GM23338 (cell line): Measurements from ENCODE around the gene GLP1R. TPM values are rescaled to one million over a fixed set of nuclear protein-coding genes. Genes with fewer than 3 reads are reported as not detected.
"Not testable (repeated sequence)": the region's sequence is repeated elsewhere in the genome, so short reads cannot be mapped to it uniquely, and the experiment has no call there.

Source experiments
- ATAC-seq: fragments of 200-7000 bp; cut with Tn5 transposase; 3 replicates; pipeline ENCODE4 v1.9.1; 2020
- DNase-seq: peaks from one replicate; pipeline ENCODE4 v3.0.0-alpha.2; 2015; ENCODE audit warnings: low spot score
- H2AFZ ChIP-seq: fragments of 200-600 bp; sonication (generic); 2 replicates; pipeline ENCODE4 v1.8.0; 2016; ENCODE audit warnings: antibody characterized with exemption, mild to moderate bottlenecking, moderate library complexity
- H3F3A ChIP-seq: fragments of 200-600 bp; sonication (generic); replicated peaks from 2 replicates; pipeline ENCODE4 v1.8.0; 2017; ENCODE audit warnings: antibody characterized with exemption, mixed run types, low read depth
- H3K27ac ChIP-seq: fragments of 200-600 bp; sonication (generic); 2 replicates; pipeline ENCODE4 v1.6.1; 2016; ENCODE audit warnings: low read depth
- H3K27me3 ChIP-seq: fragments of 200-600 bp; sonication (generic); 2 replicates; pipeline ENCODE4 v1.8.0; 2016; ENCODE audit warnings: mild to moderate bottlenecking, mixed run types, moderate library complexity; ENCODE audit not compliant: insufficient read depth
- H3K36me3 ChIP-seq: fragments of 200-600 bp; sonication (generic); 2 replicates; pipeline ENCODE4 v1.8.0; 2016; ENCODE audit warnings: mild to moderate bottlenecking; ENCODE audit not compliant: insufficient read depth
- H3K4me1 ChIP-seq: fragments of 200-600 bp; sonication (generic); 2 replicates; pipeline ENCODE4 v1.8.0; 2016; ENCODE audit warnings: mild to moderate bottlenecking, moderate library complexity; ENCODE audit not compliant: insufficient read depth
- H3K4me2 ChIP-seq: fragments of 200-600 bp; sonication (generic); 2 replicates; pipeline ENCODE4 v1.7.1; 2017; ENCODE audit warnings: mixed run types
- H3K4me3 ChIP-seq: fragments of 200-600 bp; sonication (generic); 2 replicates; pipeline ENCODE4 v1.6.1; 2016; ENCODE audit warnings: mixed run types
- H3K79me2 ChIP-seq: fragments of 200-600 bp; sonication (generic); replicated peaks from 2 replicates; pipeline ENCODE4 v1.8.0; 2017; ENCODE audit warnings: mild to moderate bottlenecking; ENCODE audit not compliant: insufficient read depth
- H3K9me2 ChIP-seq: fragments of 200-600 bp; sonication (generic); 2 replicates; pipeline ENCODE4 v1.8.0; 2017; ENCODE audit not compliant: insufficient read depth
- H4K20me1 ChIP-seq: fragments of 200-600 bp; sonication (generic); replicated peaks from 2 replicates; pipeline ENCODE4 v1.8.0; 2017; ENCODE audit warnings: mild to moderate bottlenecking; ENCODE audit not compliant: insufficient read depth
- H3K27ac Mint-ChIP-seq: 2 replicates; pipeline ENCODE4 v1.8.0; 2020; ENCODE audit warnings: inconsistent platforms, mild to moderate bottlenecking, moderate library complexity, mixed read lengths
- H3K27me3 Mint-ChIP-seq: 3 replicates; pipeline ENCODE4 v1.8.0; 2022; ENCODE audit warnings: low read depth, mild to moderate bottlenecking, moderate library complexity, mixed read lengths, inconsistent platforms; ENCODE audit not compliant: insufficient read depth, poor library complexity
- H3K36me3 Mint-ChIP-seq: 3 replicates; pipeline ENCODE4 v1.8.0; 2021; ENCODE audit warnings: low read depth, mild to moderate bottlenecking, inconsistent platforms, moderate library complexity, mixed read lengths
- H3K4me1 Mint-ChIP-seq: 3 replicates; pipeline ENCODE4 v1.8.0; 2020; ENCODE audit warnings: mild to moderate bottlenecking, inconsistent platforms, mixed read lengths
- H3K4me3 Mint-ChIP-seq: 3 replicates; pipeline ENCODE4 v1.8.0; 2021; ENCODE audit warnings: moderate library complexity, mild to moderate bottlenecking, inconsistent platforms, mixed read lengths
- H3K9me3 Mint-ChIP-seq: 3 replicates; pipeline ENCODE4 v1.8.0; 2020; ENCODE audit warnings: moderate library complexity, mild to moderate bottlenecking, inconsistent platforms, mixed read lengths
- CREB1 ChIP-seq: fragments of 250-450 bp; sonication (Bioruptor Pico); IDR thresholded peaks from 2 replicates; pipeline ENCODE4 v1.5.0; 2020; ENCODE audit warnings: low read depth, mild to moderate bottlenecking, moderate library complexity
- ETS1 ChIP-seq: IDR thresholded peaks from 2 replicates; pipeline ENCODE4 v1.6.1; 2016; ENCODE audit warnings: antibody characterized with exemption
- EZH2 ChIP-seq: fragments of 200-600 bp; sonication (generic); IDR thresholded peaks from one replicate; pipeline ENCODE4 v1.8.0; 2017; ENCODE audit warnings: antibody characterized with exemption, mild to moderate bottlenecking, low read depth; ENCODE audit not compliant: unreplicated experiment
- NANOG ChIP-seq: IDR thresholded peaks from 2 replicates; pipeline ENCODE4 v1.6.1; 2016; ENCODE audit warnings: antibody characterized with exemption, borderline replicate concordance
- polyA plus RNA-seq: library from polyadenylated mRNA; unstranded; fragments of >200 nt; fragmentation: Nextera tagmentation; extraction: Ambion mirVana; gene quantifications from 2 replicates; pipeline ENCODE4 v1.2.1, GENCODE V29; 2016
- total RNA-seq: library from RNA; depleted of rRNA; stranded (reverse); fragments of >200 nt; shearing (Covaris generic); gene quantifications from 2 replicates; pipeline ENCODE4 v1.2.3, GENCODE V29; 2014
- TF ChIP-seq, protein P1 (sequence below): fragments of 250-450 bp; sonication (Bioruptor Pico); IDR thresholded peaks from 2 replicates; pipeline ENCODE4 v1.5.0; 2020; ENCODE audit warnings: mild to moderate bottlenecking, moderate library complexity

GLP1R gene
- total and polyA plus RNA-seq, 2 experiments from 2014 or later, result 0.42 to 3.7 TPM

DNA sequence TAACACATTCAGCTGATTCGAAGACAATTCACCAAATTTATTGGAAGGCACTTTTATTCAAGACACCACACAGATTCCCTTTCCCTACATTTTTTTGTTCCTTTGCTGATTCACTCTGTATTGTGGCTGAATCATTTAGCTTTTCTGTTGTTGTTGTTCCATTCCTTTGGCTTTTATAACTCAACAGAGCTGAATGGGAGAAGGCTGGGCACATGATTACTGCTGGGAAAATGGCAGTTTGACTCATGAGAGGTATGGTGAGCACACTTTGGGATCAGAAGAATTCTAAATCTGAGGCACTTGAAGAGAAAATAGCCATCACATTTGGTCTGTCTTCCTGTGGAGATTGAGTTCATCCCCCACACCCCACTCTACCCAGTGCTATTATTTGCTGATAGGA is 82.1 kb downstream of the GLP1R start:
- TF ChIP-seq ETS1, result no peak
- ATAC-seq, result no peak
- peaks cover 16% of the 10 kb centered on the region; the same call in 2 of the 3 replicates for H3K4me1 Mint-ChIP-seq
- peaks cover 15% of the 10 kb centered on the region for H3K4me1 ChIP-seq
- H3K36me3 Mint-ChIP-seq, result no peaks in the 10 kb centered on the region
- H3K27ac Mint-ChIP-seq, result no peak overlapping the region
- H3K27me3 ChIP-seq, result no peaks in the 10 kb centered on the region
- H3K4me3 ChIP-seq, result no peak overlapping the region
- H3K27ac ChIP-seq, result no peak overlapping the region
- no peak for DNase-seq
- H3K27me3 Mint-ChIP-seq, result peaks cover 3% of the 10 kb centered on the region
- peaks cover 5% of the 10 kb centered on the region for H3K9me2 ChIP-seq
- H3K36me3 ChIP-seq, result no peaks in the 10 kb centered on the region
- H3K79me2 ChIP-seq, result no peaks in the 10 kb centered on the region
- no peak overlapping the region for H2AFZ ChIP-seq
- no peak overlapping the region for H3K4me3 Mint-ChIP-seq
- H3K4me2 ChIP-seq, result 0 out of 2 replicates have a peak overlapping the region, but pooled peaks have one; percentile 52
- H4K20me1 ChIP-seq, result no peaks in the 10 kb centered on the region
- H3F3A ChIP-seq, result no peaks in the 10 kb centered on the region
- H3K9me3 Mint-ChIP-seq, result no peaks in the 10 kb centered on the region

DNA sequence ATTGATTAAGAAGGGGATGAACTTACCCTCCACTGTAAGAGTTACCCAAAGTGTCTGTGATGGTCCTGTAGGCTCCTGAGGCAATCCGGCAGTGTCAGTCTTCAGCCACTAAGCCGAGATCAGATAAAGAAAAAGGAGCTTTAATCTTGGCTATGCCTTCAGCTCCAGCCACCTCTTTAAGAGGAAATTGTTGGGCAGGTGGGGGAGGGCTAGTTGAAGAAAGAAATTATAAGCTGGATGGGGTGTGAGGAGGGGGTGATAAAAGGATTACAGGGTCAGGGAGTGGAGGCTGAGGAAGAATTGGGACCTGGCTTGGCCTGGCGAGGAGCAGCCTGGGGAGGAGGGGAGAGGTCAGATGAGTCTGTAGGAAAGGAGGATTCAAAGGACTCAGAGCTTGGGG is 86.2 kb downstream of the GLP1R start:
- not testable (repeated sequence) for H3K36me3 ChIP-seq, H3F3A ChIP-seq, H2AFZ ChIP-seq, H3K4me3 Mint-ChIP-seq, H3K9me2 ChIP-seq, H3K27ac Mint-ChIP-seq, DNase-seq, H3K4me2 ChIP-seq, H4K20me1 ChIP-seq, H3K27ac ChIP-seq, H3K27me3 ChIP-seq, H3K4me3 ChIP-seq, H3K79me2 ChIP-seq, H3K36me3 Mint-ChIP-seq, H3K27me3 Mint-ChIP-seq, H3K9me3 Mint-ChIP-seq, ATAC-seq
- peaks cover 16% of the 10 kb centered on the region; the same call in 2 of the 3 replicates for H3K4me1 Mint-ChIP-seq
- peaks cover 15% of the 10 kb centered on the region for H3K4me1 ChIP-seq

GRCh38 chr6:39136207-39136606 is 87.6 kb downstream of the GLP1R start:
- peaks cover 15% of the 10 kb centered on the region; the same call in 2 of the 3 replicates for H3K4me1 Mint-ChIP-seq
- not testable (repeated sequence) for H3K9me2 ChIP-seq, H3K4me2 ChIP-seq, H3K9me3 Mint-ChIP-seq, H3K27me3 ChIP-seq, H3K27me3 Mint-ChIP-seq, H3K4me3 ChIP-seq, H3K36me3 Mint-ChIP-seq, H3K4me1 ChIP-seq, H3K27ac ChIP-seq, DNase-seq, H4K20me1 ChIP-seq, ATAC-seq, H2AFZ ChIP-seq, H3K4me3 Mint-ChIP-seq, H3K27ac Mint-ChIP-seq, H3F3A ChIP-seq, H3K36me3 ChIP-seq, H3K79me2 ChIP-seq

DNA sequence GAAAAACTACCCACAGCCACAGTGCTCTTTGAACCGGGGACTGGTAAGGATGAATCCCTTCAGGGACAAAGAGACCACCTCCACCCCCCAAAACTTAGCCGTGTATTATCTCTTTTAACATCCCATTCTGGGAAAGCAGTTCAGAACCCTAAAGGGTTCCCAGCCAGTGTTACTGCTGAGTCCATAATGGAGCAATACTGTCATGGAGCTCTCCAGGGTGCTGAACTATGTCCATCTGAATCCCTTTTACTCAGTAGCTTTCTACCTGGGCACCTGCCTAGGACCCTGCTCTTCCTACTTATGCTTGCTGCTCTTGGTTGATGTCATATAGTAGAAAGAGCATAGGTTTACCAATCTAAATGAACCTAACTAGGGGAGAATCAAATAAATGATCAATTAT is 88.7 kb downstream of the GLP1R start:
- no peaks in the 10 kb centered on the region; the same call in 1 of the 2 replicates for H3K9me2 ChIP-seq
- Mint-ChIP-seq H3K27me3 (peaks cover 3% of the 10 kb centered on the region), H3K9me3 (no peaks in the 10 kb centered on the region), H3K36me3 (no peaks in the 10 kb centered on the region), H3K27ac (no peak overlapping the region), H3K4me1 (peaks cover 9% of the 10 kb centered on the region; the same call in 2 of the 3 replicates), H3K4me3 (no peak overlapping the region)
- peaks cover 4% of the 10 kb centered on the region; the same call in 1 of the 2 replicates for H3K4me1 ChIP-seq
- H3K27ac ChIP-seq, result no peak overlapping the region
- H3K79me2 ChIP-seq, result no peaks in the 10 kb centered on the region
- H2AFZ ChIP-seq, result no peak overlapping the region
- no peaks in the 10 kb centered on the region for H3K27me3 ChIP-seq
- peak; percentile 92 for ATAC-seq
- H3F3A ChIP-seq, result no peaks in the 10 kb centered on the region
- H3K4me3 ChIP-seq, result no peak overlapping the region
- no peaks in the 10 kb centered on the region for H3K36me3 ChIP-seq
- peak; percentile 92 for DNase-seq
- peaks cover 3% of the 10 kb centered on the region; the same call in 1 of the 2 replicates for H4K20me1 ChIP-seq
- H3K4me2 ChIP-seq, result no peak overlapping the region
- TF ChIP-seq, protein P1, sequence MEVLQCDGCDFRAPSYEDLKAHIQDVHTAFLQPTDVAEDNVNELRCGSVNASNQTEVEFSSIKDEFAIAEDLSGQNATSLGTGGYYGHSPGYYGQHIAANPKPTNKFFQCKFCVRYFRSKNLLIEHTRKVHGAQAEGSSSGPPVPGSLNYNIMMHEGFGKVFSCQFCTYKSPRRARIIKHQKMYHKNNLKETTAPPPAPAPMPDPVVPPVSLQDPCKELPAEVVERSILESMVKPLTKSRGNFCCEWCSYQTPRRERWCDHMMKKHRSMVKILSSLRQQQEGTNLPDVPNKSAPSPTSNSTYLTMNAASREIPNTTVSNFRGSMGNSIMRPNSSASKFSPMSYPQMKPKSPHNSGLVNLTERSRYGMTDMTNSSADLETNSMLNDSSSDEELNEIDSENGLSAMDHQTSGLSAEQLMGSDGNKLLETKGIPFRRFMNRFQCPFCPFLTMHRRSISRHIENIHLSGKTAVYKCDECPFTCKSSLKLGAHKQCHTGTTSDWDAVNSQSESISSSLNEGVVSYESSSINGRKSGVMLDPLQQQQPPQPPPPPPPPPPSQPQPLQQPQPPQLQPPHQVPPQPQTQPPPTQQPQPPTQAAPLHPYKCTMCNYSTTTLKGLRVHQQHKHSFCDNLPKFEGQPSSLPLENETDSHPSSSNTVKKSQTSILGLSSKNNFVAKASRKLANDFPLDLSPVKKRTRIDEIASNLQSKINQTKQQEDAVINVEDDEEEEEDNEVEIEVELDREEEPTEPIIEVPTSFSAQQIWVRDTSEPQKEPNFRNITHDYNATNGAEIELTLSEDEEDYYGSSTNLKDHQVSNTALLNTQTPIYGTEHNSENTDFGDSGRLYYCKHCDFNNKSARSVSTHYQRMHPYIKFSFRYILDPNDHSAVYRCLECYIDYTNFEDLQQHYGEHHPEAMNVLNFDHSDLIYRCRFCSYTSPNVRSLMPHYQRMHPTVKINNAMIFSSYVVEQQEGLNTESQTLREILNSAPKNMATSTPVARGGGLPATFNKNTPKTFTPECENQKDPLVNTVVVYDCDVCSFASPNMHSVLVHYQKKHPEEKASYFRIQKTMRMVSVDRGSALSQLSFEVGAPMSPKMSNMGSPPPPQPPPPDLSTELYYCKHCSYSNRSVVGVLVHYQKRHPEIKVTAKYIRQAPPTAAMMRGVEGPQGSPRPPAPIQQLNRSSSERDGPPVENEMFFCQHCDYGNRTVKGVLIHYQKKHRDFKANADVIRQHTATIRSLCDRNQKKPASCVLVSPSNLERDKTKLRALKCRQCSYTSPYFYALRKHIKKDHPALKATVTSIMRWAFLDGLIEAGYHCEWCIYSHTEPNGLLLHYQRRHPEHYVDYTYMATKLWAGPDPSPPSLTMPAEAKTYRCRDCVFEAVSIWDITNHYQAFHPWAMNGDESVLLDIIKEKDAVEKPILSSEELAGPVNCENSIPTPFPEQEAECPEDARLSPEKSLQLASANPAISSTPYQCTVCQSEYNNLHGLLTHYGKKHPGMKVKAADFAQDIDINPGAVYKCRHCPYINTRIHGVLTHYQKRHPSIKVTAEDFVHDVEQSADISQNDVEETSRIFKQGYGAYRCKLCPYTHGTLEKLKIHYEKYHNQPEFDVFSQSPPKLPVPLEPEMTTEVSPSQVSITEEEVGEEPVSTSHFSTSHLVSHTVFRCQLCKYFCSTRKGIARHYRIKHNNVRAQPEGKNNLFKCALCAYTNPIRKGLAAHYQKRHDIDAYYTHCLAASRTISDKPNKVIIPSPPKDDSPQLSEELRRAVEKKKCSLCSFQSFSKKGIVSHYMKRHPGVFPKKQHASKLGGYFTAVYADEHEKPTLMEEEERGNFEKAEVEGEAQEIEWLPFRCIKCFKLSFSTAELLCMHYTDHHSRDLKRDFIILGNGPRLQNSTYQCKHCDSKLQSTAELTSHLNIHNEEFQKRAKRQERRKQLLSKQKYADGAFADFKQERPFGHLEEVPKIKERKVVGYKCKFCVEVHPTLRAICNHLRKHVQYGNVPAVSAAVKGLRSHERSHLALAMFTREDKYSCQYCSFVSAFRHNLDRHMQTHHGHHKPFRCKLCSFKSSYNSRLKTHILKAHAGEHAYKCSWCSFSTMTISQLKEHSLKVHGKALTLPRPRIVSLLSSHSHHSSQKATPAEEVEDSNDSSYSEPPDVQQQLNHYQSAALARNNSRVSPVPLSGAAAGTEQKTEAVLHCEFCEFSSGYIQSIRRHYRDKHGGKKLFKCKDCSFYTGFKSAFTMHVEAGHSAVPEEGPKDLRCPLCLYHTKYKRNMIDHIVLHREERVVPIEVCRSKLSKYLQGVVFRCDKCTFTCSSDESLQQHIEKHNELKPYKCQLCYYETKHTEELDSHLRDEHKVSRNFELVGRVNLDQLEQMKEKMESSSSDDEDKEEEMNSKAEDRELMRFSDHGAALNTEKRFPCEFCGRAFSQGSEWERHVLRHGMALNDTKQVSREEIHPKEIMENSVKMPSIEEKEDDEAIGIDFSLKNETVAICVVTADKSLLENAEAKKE, result no peak
- 0 out of 2 replicates have a peak, but pooled peaks have one; percentile 12 for TF ChIP-seq CREB1
- no peak for TF ChIP-seq NANOG
- TF ChIP-seq EZH2, result no peak
